K562 (cell line): Measurements from ENCODE around the gene RAI14. TPM values are rescaled to one million over a fixed set of nuclear protein-coding genes. Genes with fewer than 3 reads are reported as not detected.

Source experiments
- ATAC-seq: fragments of 200-7000 bp; cut with Tn5 transposase; 3 replicates; pipeline ENCODE4 v1.9.1; 2020; ENCODE audit warnings: moderate library complexity
- BruUV-seq: library from RNA; stranded (reverse); fragments of 400-500 nt; replicated peaks from 2 replicates; lab custom pipeline; 2021; lab: Mats Ljungman, UMichigan
- CTCF ChIA-PET: fragments of 300-600 bp; formaldehyde crosslinking; extraction: SDS; loops from one replicate; lab custom pipeline; 2021; ENCODE audit warnings: low intra/inter-chr PET ratio; lab: Yijun Ruan, JAX
- POLR2A ChIA-PET: fragments of 300-600, 350-650 bp; sonication (Branson Sonifier 250); formaldehyde crosslinking; extraction: SDS; loops from one replicate; lab custom pipeline; 2021; ENCODE audit warnings: antibody characterized with exemption, inconsistent platforms; lab: Yijun Ruan, JAX
- DNase-seq, 4 experiments: peaks; one replicate each; pipeline versions ENCODE4 v3.0.0 to v3.0.0-alpha.2; 2011 to 2018; ENCODE audit warnings: low spot score in 3 of 4, mixed read lengths in 3 of 4; ENCODE audit errors: extremely low read depth in 1 of 4
- FAIRE-seq: peaks from 2 replicates; lab custom pipeline; 2011; peaks lifted over from hg19 to GRCh38; lab: Jason Lieb, UNC
- H2AFZ ChIP-seq: 2 replicates; pipeline ENCODE4 v1.6.0; 2011; ENCODE audit warnings: low read depth, low read length, control low read depth, inconsistent platforms
- H3K27ac ChIP-seq: fragments of 200-600 bp; 3 replicates; pipeline ENCODE4 v1.8.0; 2011; ENCODE audit warnings: low read depth, mild to moderate bottlenecking, control low read depth, inconsistent platforms, low read length, moderate library complexity, mixed read lengths; ENCODE audit errors: extremely low read depth
- H3K27me3 ChIP-seq, 2 experiments: fragments of 300-600 bp in 1 of 2; 2 replicates in 1 of 2; 3 replicates in 1 of 2; pipeline versions ENCODE4 v1.6.0 to v1.8.0; 2011; ENCODE audit warnings: inconsistent platforms in 2 of 2, low read length in 2 of 2, mild to moderate bottlenecking in 1 of 2, mixed read lengths in 1 of 2, moderate library complexity in 1 of 2; ENCODE audit not compliant: control insufficient read depth in 2 of 2, insufficient read depth in 2 of 2
- H3K36me3 ChIP-seq: fragments of 300-600 bp; 3 replicates; pipeline ENCODE4 v1.8.0; 2011; ENCODE audit warnings: mild to moderate bottlenecking, low read length, inconsistent platforms; ENCODE audit not compliant: control insufficient read depth, insufficient read depth
- H3K4me1 ChIP-seq, 2 experiments: fragments of 200-600 bp in 1 of 2; replicated peaks in 1 of 2; 2 replicates in 1 of 2; 3 replicates in 1 of 2; pipeline versions ENCODE4 v1.5.1 to v1.8.0; 2011; ENCODE audit warnings: inconsistent platforms in 2 of 2, low read length in 2 of 2, mild to moderate bottlenecking in 1 of 2, mixed read lengths in 1 of 2, moderate library complexity in 1 of 2; ENCODE audit not compliant: control insufficient read depth in 2 of 2, insufficient read depth in 2 of 2
- H3K4me2 ChIP-seq: 2 replicates; pipeline ENCODE4 v1.6.1; 2011; ENCODE audit warnings: low read length, control low read depth, inconsistent platforms, mixed read lengths; ENCODE audit not compliant: insufficient read depth
- H3K4me3 ChIP-seq: fragments of 200-600 bp; sonication (generic), shearing (Covaris generic); 2 replicates; pipeline ENCODE4 v1.5.1; 2016; ENCODE audit warnings: control low read depth, inconsistent platforms
- H3K79me2 ChIP-seq: fragments of 200-600 bp; 3 replicates; pipeline ENCODE4 v1.8.0; 2011; ENCODE audit warnings: low read length, inconsistent platforms; ENCODE audit not compliant: control insufficient read depth, insufficient read depth
- H3K9ac ChIP-seq, 2 experiments: 2 replicates each; pipeline versions ENCODE4 v1.6.0 to v1.6.1; 2011; ENCODE audit warnings: low read depth in 2 of 2, low read length in 2 of 2, control low read depth in 1 of 2, inconsistent platforms in 1 of 2, mild to moderate bottlenecking in 1 of 2, mixed read lengths in 1 of 2; ENCODE audit not compliant: insufficient read depth in 1 of 2
- H3K9me1 ChIP-seq: one replicate; pipeline ENCODE4 v1.6.0; 2011; ENCODE audit warnings: inconsistent platforms, mild to moderate bottlenecking, low read length, moderate library complexity; ENCODE audit not compliant: control insufficient read depth, insufficient read depth
- H3K9me3 ChIP-seq: replicated peaks from 2 replicates; pipeline ENCODE4 v1.5.1; 2011; ENCODE audit warnings: low read depth, low read length, inconsistent platforms; ENCODE audit not compliant: control insufficient read depth, insufficient read depth
- H4K20me1 ChIP-seq: replicated peaks from 2 replicates; pipeline ENCODE4 v1.6.1; 2011; ENCODE audit warnings: low read length, inconsistent platforms, mixed read lengths; ENCODE audit not compliant: control insufficient read depth, insufficient read depth
- GABPA ChIP-seq: fragments of 200-800 bp; sonication (Bioruptor generic); conservative IDR thresholded peaks from 2 replicates; pipeline ENCODE4 v1.6.1; 2016; ENCODE audit warnings: low read depth, missing genetic modification characterization, missing compliant biosample characterization
- MGA ChIP-seq: fragments of 450-650 bp; IDR thresholded peaks from 2 replicates; pipeline ENCODE4 v1.6.1; 2016; ENCODE audit warnings: mild to moderate bottlenecking, moderate library complexity
- SIRT6 ChIP-seq: IDR thresholded peaks from one replicate; pipeline ENCODE4 v1.6.1; 2012; ENCODE audit warnings: low read depth, mild to moderate bottlenecking, control low read depth, inconsistent platforms, low read length, moderate library complexity
- SPI1 ChIP-seq: IDR thresholded peaks from 2 replicates; pipeline ENCODE4 v1.6.1; 2011; ENCODE audit warnings: low read depth, low read length, control low read depth, borderline replicate concordance
- TRIM24 ChIP-seq, 2 experiments: fragments of 450-650 bp; IDR thresholded peaks; 2 replicates each; pipeline ENCODE4 v1.6.1; 2016
- WGBS: fragments of 100-300 bp; shearing (Covaris generic); methylation state at CpG from one replicate; pipeline ENCODE4 v1.1.6; 2016; ENCODE audit warnings: low coverage, mixed read lengths; ENCODE audit not compliant: insufficient coverage; ENCODE audit errors: missing lambda C conversion rate; 5-methylcytosine and 5-hydroxymethylcytosine counted together
- in situ Hi-C: fragments of 300-500 bp; cut with MboI; formaldehyde crosslinking; loops from 4 replicates; pipeline ENCODE4 v1.15.0; 2018; ENCODE audit warnings: inconsistent platforms, mixed read lengths
- intact Hi-C: fragments of 100-400 bp; cut with micrococcal nuclease; formaldehyde crosslinking; loops from 2 replicates; pipeline ENCODE4 v1.14.2; 2022
- polyA plus RNA-seq, 8 experiments: library from polyadenylated mRNA; depleted of rRNA in 4 of 8; stranded (reverse) in 5 of 8; unstranded in 3 of 8; fragments of >200 nt; fragmentation: Nextera tagmentation in 2 of 8; fragmentation: Illumina TruSeq in 1 of 8; extraction: Ambion mirVana in 2 of 8; extraction: Trizol in 1 of 8; gene quantifications; 2 replicates each; pipeline versions ENCODE4 v1.2.1 to v1.2.3, GENCODE V29; 2011 to 2014; ENCODE audit warnings: inconsistent platforms in 1 of 8, missing spikeins in 1 of 8
- total RNA-seq, 7 experiments: library from RNA; depleted of rRNA in 6 of 7; stranded (reverse); fragments of >200 nt in 6 of 7; fragmentation: Illumina TruSeq in 2 of 7; extraction: Trizol in 2 of 7; gene quantifications; 2 replicates each; pipeline versions ENCODE4 v1.2.1 to v1.2.3, GENCODE V29; 2011 to 2021; ENCODE audit warnings: low replicate concordance in 1 of 7

The RAI14 gene
- total and polyA plus RNA-seq, 9 of the 15 experiments (the other 6 are each of a cell fraction or from before 2014, with no cell fraction given), result 11.3 to 82.5 (median 34.8) TPM

- H3K4me1 ChIP-seq, result peaks cover 0 to 14% of the 10 kb centered on the region in 2 experiments; a peak in 2 of 5 replicates
- ATAC-seq (peak; percentile 98), DNase-seq (peak; percentile 85 to 91 (median 88)), FAIRE-seq (peak; percentile 42)
- H4K20me1 ChIP-seq, result no peaks in the 10 kb centered on the region
- in situ Hi-C loops, result no loop called here
- peak within 1 kb of the TSS; percentile 60 to 92 for H3K9ac ChIP-seq
- POLR2A ChIA-PET, result interaction anchor here (0.6 to 2.6 kb wide), 5 partner anchors 10 to 76 kb away, joined by 4 to 9 read pairs (median 6); partner anchors contain the start of genes BRIX1 and RAD1
- H3K4me3 ChIP-seq, result peak within 1 kb of the TSS; percentile 51
- no peaks in the 10 kb centered on the region for H3K9me1 ChIP-seq
- BruUV-seq, result TSS peak; percentile 71
- H3K27ac ChIP-seq, result peak within 1 kb of the TSS; percentile 32; the same call in 2 of the 3 replicates
- H3K36me3 ChIP-seq, result no peaks in the 10 kb centered on the region
- intact Hi-C loops, result no loop called here
- CTCF ChIA-PET, result no interaction called here
- H3K79me2 ChIP-seq, result no peaks in the 10 kb centered on the region
- WGBS, result 28% methylated on average over 68 of the region's 73 CpGs
- peak within 1 kb of the TSS; percentile 97 for H2AFZ ChIP-seq
- peak within 1 kb of the TSS; percentile 87 for H3K4me2 ChIP-seq
- no peaks in the 10 kb centered on the region for H3K9me3 ChIP-seq
- H3K27me3 ChIP-seq, result no peaks in the 10 kb centered on the region
- TF ChIP-seq SIRT6 (no peak), SPI1 (peak; percentile 38), GABPA (tag) (peak; percentile 93), TRIM24 (IDR thresholded peaks at IDR 0.05) (peak in 1 of 2 experiments; percentile 89; a peak in 2 of 4 replicates), MGA (peak; percentile 69; the same call in 1 of the 2 replicates)
Observed at GRCh38 chr5:34838785-34839714, 182.9 kb downstream of the RAI14 start, which contains the start of gene TTC23L. TSS of gene TTC23L (plus strand) at chr5:34839164. CDS start at chr5:34840672, 1,508 bp downstream.
